PFSK-1 (cell line): ENCODE measurements around the gene PTPRN.

Source experiments
- POLR2AphosphoS5 ChIP-seq: IDR thresholded peaks from 2 replicates; pipeline ENCODE4 v1.6.1; 2012; ENCODE audit warnings: low read depth, mild to moderate bottlenecking, control low read depth, low read length, moderate library complexity
- TAF1 ChIP-seq: IDR thresholded peaks from 2 replicates; pipeline ENCODE4 v1.6.1; 2012; ENCODE audit warnings: low read length, control low read depth, borderline replicate concordance; ENCODE audit not compliant: insufficient read depth
- TF ChIP-seq, protein P1 (sequence below), 2 experiments: IDR thresholded peaks; 2 replicates each; pipeline versions ENCODE4 v1.6.1 to v1.8.0; 2011 to 2012; ENCODE audit warnings: low read depth in 2 of 2, low read length in 2 of 2, control low read depth in 1 of 2, inconsistent platforms in 1 of 2, mild to moderate bottlenecking in 1 of 2, moderate library complexity in 1 of 2; ENCODE audit not compliant: insufficient read depth in 1 of 2

DNA sequence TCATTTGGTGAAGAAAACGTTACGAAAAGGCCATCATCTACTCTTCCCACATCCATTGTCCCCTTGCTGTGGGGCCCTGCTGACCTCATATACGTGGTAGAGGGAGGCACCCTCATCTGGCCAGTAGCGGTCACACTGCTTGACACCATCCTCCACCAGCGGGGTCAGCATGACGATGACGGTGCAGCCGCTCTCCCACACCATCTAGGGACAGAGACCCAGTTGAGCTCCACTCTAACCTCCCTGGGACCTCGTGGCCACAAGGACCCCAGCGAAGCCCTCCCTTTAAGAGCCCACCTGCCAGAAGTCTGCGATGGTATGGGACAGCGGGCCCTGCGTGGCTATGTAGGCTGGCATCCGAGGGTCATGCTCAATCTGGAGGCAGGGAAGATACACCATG lies 13.1 kb downstream of the PTPRN start:
- no peak for TF ChIP-seq POLR2AphosphoS5
- TF ChIP-seq TAF1 = no peak
- TF ChIP-seq, protein P1, sequence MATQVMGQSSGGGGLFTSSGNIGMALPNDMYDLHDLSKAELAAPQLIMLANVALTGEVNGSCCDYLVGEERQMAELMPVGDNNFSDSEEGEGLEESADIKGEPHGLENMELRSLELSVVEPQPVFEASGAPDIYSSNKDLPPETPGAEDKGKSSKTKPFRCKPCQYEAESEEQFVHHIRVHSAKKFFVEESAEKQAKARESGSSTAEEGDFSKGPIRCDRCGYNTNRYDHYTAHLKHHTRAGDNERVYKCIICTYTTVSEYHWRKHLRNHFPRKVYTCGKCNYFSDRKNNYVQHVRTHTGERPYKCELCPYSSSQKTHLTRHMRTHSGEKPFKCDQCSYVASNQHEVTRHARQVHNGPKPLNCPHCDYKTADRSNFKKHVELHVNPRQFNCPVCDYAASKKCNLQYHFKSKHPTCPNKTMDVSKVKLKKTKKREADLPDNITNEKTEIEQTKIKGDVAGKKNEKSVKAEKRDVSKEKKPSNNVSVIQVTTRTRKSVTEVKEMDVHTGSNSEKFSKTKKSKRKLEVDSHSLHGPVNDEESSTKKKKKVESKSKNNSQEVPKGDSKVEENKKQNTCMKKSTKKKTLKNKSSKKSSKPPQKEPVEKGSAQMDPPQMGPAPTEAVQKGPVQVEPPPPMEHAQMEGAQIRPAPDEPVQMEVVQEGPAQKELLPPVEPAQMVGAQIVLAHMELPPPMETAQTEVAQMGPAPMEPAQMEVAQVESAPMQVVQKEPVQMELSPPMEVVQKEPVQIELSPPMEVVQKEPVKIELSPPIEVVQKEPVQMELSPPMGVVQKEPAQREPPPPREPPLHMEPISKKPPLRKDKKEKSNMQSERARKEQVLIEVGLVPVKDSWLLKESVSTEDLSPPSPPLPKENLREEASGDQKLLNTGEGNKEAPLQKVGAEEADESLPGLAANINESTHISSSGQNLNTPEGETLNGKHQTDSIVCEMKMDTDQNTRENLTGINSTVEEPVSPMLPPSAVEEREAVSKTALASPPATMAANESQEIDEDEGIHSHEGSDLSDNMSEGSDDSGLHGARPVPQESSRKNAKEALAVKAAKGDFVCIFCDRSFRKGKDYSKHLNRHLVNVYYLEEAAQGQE (IDR thresholded peaks at IDR 0.05; ENCODE audit: insufficient read depth in 1 of 2, low read depth in 2 of 2, low read length in 2 of 2) = no peak
